HG03103 (cell line): ENCODE measurements around the gene STRIP1.
"Not testable (repeated sequence)": the region's sequence is repeated elsewhere in the genome, so short reads cannot be mapped to it uniquely, and the experiment has no call there.

Source experiments
- ATAC-seq: cut with Tn5 transposase; IDR thresholded peaks from one replicate; pipeline ENCODE4 v1.9.1; 2021; ENCODE audit warnings: low read depth; ENCODE audit not compliant: unreplicated experiment

Gene STRIP1

DNA sequence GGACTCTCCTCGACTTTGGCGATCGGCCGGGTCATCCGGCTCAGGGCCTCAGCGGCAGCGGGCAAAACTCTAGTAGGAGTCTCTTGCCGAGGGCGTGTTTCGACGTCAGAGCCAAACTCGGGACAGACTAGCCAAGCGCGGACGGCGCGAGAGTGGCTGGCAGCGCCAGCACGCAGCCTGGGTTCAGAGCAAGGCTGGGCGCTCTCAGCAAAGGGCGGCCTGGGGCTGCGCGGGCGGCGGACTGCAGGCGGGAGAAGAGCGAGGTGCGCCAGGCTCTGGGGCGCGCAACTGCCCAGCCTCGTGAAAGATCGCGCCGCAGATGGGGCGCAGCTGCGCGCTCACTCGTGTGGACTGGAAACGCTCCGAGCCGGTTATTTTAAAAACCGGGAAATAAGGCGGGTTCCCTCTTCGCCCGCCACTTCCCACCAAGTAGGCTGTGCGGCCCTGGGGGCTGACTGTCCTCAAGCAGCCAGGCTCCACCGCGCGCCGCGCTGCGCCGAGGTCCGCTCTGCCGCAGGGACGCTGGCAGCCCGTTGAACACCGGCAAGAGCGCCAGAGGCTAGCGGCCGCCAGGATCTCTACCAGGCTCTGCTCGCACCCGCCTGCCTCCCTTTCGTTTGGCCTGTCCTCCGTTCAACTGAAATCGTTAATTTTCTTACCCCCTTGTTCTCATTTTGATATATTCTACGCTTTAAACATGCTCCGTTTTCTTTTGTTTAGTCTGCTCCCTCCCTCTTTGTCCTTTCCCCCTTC is 33.6 kb downstream of the STRIP1 start:
- ATAC-seq = no peak

DNA sequence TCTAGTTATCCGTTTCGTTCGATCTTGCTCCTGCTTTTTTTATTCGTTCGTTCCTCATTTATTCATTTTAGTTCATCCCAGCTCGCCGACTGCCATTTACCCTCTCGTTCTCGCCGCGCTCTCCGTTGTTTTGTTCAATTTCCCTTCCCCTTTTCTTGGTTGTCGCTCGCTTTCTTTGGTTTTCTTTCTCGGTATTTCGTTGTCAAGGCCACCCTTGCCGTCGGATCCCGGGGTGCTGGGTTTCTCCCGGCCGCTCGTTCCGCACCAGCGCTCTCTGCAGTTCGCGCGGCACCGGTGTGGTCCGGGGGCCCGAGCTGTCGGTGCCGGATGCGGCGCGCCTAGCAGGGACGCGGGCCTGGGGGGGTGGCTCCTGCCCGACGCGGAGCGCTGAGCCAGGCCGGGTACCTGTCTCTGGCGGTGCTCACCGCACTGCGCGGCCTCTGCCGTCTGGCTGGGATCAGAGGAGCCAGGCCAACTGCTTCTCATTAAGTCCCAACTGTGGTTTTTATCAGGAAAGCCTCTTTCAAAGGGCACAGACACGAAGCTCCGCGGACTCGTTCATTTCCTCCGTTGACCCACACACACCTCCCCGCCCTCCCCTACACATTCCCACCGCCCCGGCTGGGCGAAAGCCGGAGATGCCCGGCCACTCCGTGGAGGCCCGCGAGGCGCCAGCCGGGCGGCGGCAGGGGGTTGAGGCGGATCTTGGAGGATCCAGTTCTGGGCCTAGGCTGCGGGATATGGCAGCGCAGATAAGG is 34.4 kb downstream of the STRIP1 start:
- no peak for ATAC-seq

DNA sequence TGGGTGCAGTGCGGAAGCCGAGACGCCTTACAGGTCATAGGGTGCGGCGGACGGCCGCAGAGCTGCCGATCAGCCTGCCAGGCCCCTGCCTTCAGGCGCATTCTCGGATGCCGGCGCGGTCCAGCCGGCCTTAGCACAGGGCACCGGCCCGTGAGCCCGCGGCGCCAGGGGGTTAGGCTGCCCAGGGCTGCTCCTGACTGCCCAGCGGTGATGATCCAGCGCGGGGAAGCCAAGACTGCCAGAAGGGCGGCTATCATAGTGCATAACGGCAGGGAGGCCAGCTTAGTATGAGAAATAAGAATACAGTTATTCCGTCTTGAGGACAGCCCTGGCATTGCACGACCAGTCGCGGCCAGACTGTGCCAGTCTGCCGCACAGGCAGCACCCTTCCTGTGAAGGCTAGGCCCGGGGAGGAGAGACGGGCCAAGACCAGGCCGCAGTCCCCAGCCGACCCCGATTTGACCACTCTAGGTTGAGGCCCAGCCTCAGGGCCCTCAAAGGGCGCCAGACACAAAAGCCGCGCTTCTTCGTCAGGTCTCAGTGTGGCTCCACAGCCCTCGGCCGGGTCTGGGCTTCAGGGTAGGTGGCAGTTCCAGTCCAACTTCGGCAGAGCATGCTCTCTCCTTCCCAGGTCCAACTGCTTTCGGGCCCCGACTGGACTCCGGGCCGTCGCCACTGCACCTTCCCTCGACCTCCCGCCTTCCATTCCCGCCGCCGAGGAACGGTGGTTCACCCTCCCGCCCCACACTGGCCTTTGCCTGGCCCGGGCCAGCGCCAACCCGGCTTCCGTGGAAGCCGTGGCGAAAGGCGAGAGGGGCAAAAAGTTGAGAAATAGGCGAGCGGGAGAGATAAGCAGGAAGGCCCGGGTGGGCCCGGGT is 35.2 kb downstream of the STRIP1 start:
- ATAC-seq = no peak

DNA sequence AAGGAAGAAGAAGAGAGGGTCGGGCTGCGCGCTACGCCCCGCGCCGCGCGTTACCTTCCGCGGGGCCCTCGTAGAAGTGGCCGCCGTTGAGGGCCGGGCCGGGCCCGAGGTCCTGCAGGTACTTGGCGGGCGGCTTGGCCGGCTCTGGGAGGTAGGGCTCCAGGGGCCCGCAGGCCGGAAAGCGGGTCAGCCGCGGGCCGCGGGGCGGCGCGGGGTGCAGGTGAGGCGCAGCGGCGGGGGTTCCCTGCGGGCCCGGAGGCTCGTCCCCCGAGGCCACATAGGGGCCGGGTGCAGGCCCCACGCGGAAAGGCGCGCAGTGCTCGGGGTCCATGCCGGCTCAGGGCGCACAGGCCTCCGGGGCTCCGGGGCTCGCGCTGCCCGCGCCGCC is 35.9 kb downstream of the STRIP1 start:
- ATAC-seq = no peak

DNA sequence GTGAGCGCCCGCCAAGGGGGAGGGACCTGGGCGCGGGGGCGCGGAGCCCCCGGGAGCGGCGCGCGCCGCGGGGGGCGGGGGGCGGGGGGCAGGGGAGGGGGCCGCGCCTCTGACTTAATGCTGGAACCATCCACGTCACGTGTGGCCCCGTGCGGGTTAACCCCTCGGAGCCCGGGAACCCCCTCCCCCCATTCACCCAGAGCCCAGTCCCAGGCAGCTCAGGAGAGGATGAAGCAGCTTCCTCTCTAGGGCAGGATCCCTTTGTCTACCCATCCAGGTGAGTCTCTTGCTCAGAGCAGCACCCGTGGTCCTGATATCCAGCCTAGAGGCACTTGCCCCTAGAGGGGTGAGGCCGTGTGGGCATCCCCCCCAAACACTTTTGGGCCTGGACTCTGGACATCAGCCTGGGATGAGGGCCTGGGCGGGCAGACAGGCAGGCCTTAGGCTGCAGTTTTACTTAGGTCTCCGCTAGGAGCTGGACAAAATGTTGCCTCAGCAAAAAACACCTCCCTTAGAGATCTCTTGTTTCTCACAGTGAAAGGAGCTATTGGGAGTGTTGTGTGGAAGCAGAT is 36.3 kb downstream of the STRIP1 start, which contains the start of gene ALX3:
TSS of gene ALX3 (minus strand) at position 2 of the 572 bp plus-strand sequence. CDS start 60 bp downstream, outside the sequence.
- no peak for ATAC-seq

DNA sequence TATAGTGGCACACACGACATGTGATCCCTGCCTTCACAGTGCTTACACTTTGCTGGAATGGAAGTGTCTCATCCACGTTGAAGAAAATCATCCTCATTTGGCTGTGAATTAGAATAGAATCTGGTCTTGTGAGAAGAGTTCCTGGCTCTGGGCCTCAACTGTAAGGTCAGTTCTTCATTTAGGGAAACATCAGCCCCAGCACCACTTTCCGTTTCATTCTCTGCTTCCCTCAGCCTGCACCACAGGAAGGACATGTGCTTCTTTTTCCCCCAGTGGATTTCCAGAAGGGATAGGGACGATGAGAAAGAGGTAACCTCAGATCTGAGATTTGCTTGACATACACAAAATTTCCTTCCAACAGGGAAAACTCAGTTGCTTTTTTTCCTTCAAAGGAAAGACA is 39.7 kb downstream of the STRIP1 start:
- no peak for ATAC-seq

DNA sequence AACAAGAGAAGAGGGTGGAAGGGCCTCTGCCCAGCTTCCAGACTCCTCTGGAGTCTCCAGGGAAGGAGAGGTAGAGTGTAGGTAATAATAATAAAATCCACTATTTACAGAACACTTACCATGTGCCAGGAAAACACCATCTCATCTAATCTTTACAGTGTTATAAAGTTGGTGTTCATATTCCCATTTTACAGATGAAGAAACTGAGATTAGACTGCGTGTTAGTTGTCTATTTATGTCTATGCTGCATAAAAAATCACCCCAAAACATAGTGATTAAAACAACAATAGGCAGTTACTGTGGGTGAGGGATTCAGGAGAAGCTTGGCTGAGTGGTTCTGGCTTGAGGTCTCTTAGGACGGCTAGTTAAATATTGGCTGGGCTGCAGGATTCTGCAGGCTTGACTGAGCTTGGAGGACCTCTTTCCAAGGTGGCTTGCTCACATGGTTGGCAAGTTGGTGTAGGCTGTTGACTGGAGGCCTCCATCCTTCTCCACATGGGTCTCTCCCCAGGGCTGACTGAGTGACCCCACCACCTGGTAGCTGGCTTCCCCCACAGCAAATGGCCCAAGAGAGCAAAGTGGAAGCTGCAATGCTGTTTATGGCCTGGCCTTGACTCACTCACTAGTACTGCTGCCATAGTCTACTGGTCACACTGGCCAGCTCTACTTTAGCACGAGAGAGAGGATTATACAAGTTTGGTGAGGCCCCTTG is 42.5 kb downstream of the STRIP1 start:
- ATAC-seq = no peak

DNA sequence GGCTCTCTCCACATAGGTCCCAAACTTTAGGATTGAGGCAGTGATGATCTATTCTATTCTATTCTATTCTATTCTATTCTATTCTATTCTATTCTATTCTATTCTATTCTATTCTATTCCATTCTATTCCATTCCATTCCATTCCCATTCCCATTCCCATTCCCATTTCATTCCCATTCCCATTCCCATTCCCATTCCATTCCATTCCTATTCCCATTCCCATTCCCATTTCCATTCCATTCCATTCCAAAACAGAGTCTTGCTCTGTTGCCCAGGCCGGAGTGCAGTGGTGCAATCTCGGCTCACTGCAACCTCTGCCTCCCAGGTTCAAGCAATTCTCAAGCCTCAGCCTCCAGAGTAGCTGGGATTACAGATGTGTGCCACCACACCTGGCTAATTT is 45.6 kb downstream of the STRIP1 start:
- ATAC-seq = not testable (repeated sequence)

DNA sequence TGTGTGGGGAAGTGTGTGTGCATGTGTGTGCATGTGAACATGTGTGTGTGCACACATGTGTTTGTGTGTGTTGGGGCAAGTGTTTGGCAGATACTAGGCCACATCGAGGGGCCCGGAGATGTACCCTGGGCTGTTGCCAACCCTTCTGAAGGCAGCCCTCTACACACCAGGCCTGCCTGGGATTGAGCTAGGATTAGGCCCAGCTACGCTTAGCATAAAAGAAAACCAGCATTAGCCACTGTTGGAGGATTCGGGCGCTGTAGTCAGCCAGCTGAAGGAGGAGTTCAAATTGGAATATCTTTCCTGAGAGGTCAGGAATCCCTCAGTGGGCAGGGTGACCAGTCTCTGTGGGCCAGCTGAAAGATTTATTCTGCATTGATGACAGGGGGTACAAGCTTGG is 46.6 kb downstream of the STRIP1 start:
- ATAC-seq = no peak

DNA sequence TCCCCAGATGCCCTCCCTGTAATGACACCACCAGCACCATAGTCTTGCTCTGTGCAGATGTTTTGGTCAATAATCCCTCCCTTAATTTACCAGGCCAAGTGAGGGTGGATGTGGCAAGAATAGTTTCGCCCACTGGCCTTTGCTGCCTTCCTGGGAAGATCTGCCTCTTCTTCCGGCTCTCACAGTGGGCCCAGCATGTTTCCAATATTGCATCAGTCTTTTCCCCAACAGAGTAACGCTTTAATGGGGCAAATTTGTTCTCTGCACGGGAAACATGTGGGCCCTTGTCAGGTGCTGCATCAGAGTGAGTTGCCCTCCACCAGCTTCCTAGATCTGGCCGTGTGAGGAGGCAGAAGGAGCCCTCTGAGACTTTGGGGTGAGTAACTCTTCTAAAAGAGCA is 48.1 kb downstream of the STRIP1 start:
- no peak for ATAC-seq

DNA sequence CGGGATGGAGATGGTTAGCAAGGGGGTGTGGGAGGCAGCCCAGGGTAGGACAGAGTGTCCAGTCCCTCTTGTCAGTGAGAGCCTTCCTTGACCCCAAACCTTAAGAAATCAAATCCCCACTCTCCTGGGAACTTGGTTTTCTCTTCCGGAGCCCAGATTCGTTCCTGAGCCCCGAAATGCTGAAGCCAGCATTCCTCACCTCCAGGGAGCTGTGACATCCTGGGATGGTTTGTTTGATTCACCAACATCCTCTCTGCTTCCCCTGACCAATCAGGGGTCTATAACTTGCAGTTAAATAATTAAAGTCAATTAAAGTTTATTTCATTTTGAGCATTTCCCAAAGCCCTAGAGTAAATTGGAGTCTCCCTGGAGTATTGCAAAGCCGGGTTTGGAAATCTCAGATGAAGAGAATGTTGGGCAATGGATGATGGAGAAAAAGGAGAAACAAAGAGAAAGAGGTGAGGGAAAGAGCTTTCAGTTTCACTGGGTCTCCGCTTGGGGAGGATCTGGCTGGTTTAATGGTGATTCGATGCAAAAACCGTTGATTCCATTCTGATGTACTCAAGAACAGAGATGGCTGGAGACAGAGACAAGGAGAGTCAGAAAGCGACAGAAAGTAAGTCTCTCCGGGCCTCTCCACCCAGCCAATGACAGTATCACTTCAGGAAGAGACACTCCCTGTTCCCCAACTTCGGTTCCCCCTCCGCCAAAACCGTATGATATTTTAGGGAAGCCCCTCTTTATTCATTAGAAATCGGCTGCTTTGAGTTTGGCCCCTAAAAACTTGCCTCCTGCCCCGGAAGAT is 48.8 kb downstream of the STRIP1 start:
- ATAC-seq = no peak

DNA sequence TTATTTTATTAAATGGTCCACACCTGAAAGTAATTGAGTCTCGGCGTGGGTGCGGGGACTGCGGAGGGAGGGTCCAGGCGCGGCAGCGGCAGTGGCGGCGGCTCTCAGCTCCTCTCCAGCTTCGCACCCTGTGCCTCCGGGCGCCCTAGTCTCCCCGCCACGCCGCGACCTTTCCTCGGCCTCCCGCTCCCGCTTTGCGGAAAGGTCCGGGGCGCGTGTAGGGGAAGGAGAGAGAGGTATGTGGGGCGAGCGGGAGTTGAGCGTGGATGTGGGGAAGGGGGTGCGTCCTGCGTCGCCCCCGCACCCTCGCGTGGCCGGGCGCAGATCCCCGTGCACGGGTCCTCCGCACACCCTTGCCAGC is 49.4 kb downstream of the STRIP1 start:
- ATAC-seq = no peak

DNA sequence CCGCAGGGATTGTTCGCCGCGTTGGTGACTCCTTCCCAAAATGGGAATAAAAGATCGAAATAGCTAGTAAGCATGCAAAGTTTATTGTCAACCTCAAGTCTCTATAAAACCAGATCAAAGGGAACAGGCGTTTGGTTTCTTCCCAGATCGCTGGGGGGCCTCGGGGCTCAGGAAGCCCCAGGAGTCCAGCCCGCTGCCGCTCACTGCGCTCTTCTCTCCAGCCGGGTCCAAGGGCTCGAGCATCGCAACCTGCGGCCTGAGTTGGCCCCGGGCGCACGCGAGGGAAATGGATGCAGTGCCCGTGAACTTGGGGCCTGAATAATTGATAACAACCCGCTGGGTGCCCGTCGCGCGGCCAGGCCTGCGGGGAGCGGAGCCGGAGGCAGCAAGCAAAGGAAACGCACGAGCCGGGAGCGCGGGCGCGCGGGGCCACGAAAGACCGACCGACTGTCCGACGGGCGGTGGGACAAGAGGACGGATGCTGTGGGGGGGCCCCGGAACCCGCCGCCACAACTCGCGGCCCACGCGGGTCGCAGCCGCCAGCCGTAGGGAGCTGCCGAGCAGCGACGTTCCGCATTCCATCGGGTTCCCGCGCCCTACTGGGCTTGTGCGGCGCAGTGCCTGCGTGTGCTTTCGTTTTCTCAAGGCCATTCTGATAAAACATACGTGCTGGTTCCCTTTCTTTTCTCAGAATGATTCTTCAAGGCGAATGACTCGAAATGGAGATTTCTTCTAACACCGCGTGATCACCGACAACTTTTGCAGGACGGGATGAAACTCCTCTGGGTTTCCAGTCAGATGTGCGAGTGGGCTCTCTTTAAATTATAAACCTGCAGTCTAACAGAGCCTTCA is 50.0 kb downstream of the STRIP1 start:
- no peak for ATAC-seq

DNA sequence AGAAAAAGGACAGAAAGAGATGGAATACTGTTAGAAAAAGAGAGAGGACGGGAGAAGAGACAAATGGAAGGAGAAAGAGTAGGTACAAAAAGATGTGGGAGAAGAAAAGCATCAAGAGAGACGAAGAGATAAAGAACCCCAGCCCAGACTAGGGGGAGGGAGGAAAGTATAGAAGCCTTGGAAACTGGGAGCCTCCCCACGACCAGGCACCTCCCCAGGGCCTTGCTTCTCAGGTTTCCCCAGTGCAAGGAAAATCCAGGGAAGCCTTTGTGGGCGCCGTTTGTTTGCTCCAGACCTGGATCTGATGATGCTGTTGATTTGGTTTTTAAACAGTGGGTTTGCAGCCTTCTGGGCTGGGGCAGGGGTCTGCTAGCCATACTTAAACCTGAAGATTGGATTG is 51.2 kb downstream of the STRIP1 start:
- no peak for ATAC-seq

DNA sequence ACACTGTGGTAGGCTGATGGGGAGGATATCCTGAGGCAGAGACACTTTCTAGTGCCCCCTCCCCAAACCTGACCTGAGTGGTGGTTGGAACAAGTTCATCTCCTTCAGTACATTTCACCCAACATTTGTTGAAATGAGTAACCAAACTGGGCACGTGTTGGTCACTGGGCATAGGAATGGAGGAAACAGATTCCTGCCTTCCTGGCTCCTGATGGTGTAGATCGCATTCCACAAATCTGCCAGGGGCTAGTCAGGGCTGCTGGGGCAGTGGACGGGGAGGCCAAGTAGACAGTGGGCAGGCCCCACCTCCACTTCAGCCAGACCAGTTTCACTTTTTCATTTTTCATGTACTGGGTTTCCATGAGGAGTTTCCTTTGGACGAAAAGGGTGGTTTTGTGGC is 52.5 kb downstream of the STRIP1 start:
- ATAC-seq = no peak

DNA sequence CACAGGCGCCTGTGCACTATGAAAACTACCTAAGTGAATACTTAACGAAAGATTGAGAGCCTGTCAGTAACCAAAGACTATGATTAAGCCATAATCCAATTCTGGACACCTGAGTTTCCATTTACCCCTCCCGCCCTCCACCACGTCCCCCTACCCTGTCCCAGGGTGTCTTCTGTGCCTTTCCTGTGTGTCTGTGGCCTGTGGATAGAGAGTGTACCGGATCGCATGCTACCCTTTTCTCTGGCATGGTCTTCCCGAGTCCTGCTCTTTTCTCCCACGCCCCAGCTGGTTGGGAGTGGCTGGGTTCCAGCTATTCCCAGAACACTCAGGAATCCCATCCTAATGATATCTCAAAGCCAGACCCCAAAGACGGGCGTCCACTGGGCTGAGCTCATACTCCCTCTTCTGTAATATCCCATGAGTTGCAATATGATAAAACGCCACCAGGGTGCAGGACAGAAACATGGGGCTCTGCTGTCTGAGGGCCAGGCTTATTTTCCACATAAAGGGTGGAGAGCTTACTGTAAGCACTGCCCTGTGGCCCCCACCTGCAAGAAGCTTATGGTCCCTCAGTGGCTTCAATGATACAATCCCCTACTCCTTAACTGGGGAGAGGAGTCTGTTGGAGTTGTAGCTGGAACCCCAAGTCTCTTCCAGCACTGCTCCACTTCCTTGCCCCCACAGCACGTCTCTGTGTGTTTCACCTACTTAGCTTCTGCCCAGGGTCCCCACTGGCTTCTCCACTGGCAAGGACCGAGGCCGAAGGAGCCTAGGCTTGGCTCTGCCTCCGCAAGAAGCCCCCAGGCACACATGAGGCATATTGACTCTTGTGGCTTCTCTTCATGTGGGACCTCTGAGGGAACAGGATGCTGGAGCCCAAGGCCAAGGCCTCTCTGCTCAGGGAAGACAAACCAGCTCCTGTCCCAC is 53.7 kb downstream of the STRIP1 start:
- no peak for ATAC-seq

DNA sequence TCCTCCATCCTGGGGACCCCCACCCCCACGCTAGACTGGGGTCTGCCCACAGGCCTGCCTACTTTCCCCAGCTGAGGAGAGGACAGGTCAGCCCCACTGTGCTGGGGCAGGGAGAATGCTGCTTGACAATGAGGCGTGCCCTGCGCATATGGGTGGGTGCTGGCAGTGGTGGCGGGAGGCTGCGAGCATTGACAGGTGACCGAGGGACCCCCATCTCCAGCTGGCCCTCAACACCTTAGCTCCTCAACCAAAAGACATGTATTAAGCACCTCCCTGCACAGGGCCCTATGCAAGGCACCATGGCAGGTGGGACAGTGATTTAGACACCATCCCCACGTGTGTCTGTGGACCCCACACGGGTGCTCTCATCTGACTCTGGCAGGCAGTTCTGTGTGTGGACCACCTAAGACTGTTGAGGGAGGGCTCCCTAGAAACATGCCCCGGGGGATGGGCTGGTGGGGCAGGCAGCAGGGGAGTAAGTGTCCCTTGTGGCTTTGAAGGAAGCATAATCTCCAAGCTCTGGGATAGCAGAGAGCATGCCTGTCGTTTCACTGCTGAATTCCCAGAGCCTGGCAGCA is 54.4 kb downstream of the STRIP1 start:
- no peak for ATAC-seq
